G401.6 (cell line): Measurements from ENCODE around the gene CDO1.
A peak's percentile ranks its signal among the peaks of the same experiment; 100 is the strongest.
"Not testable (repeated sequence)": the region's sequence is repeated elsewhere in the genome, so short reads cannot be mapped to it uniquely, and the experiment has no call there.

ENCODE experiments used
- FAIRE-seq: peaks from 2 replicates; lab custom pipeline; 2012; peaks lifted over from hg19 to GRCh38; lab: Jason Lieb, UNC

Gene CDO1

DNA sequence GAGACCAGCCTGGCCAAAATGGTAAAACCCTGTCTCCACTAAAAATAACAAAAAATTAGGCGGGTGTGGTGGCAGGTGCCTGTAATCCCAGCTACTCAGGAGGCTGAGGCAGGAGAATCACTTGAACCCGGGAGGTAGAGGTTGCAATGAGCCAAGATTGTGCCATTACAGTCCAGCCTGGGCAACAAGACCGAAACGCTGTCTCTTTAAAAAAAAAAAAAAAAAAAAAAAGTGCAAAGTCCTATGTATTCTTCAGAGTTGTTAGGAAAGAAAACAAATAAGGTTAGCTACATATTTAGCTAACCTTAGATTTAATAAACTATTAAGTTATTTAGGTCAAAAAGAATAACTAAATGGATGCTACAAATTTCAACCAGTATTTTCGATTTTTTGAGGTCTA is 13.5 kb upstream of the CDO1 start:
- FAIRE-seq, result peak; percentile 13

DNA sequence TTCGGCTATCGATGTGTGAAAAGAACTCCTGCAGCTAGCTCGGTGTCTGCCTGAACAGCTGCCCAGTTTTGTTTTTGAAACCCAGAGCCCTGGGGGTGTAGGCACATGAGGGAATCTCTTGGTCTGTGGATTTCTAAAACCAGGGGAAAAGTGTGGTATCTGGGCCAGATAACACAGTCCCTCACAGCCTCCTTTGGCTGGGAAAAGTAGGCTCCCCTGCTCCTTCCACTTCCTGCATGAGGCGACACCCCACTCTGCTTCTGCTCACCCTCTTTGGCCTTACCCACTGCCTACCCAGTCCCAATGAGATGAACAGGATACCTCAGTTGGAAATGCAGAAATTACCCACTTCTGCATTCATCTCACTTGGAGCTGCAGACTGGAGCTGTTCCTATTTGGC is 9.5 kb upstream of the CDO1 start:
- FAIRE-seq, result no peak

DNA sequence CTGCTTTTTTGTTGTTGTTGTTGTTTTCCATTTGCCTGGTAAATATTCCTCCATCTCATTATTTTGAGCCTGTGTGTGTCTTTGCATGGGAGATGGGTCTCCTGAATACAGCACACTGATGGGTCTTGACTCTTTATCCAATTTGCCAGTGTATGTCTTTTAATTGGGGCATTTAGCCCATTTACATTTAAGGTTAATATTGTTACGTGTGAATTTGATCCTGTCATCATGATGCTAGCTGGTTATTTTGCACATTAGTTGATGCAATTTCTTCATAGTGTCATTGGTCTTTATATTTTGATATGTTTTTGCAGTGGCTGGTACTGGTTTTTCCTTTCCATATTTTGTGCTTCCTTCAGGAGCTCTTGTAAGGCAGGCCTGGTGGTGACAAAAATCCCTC is 8.5 kb upstream of the CDO1 start:
- FAIRE-seq, result not testable (repeated sequence)

DNA sequence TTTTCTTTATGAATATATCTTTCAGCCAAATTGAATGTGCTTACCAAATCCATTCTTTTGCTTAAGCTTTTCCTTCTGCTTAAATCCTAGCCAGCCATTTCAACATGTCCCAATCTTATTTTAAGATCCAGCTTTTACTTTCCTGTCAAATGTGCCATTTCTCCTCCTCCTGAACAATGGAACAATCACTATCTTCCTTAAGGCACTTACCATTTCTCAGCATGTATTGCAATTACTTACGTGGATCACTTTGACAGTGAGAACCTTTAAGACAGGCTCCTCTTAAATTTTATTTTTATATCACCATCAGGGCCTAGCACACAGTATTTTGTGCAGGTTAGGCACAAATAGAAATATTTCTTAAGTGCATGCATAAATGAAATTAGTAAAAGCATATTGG is 4.4 kb upstream of the CDO1 start:
- no peak for FAIRE-seq

DNA sequence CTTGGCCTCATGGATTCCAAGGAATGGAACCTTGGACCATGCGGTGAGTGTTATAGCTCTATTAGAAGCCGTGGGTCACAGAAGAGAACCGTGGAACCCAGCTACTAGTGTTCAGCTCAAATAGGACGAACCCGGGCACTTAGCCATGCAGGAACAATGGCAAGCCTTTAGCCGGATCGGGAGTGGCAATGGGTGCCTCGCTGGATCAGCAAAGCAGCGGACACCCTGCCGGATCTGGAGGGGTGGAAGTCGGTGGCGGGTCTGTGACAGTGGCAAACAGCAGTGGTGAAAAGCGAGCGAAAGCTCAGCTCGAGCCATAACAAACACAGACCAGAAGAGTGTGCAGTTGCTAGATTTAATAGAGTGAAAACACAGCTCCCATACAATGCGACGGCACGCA is 2.4 kb upstream of the CDO1 start:
- FAIRE-seq, result no peak

DNA sequence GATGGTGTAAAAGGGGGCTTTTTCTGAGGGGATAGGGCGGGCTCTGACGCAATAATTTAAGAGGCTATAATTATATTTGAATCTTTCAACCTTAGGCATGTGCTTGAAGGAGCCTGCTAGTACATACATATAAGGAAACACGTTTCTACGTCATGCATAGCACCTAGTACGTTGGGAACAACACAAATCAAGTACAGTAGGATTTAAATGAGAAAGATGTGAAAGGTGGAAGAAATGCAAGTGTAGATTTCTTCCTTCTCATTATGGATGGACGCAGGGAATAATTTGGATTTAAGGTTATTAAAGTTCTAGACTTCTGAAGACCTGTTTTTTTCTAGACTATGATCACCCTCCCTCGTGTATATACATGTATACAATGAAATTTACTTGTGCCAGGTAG is 927 bp upstream of the CDO1 start:
- FAIRE-seq, result no peak

DNA sequence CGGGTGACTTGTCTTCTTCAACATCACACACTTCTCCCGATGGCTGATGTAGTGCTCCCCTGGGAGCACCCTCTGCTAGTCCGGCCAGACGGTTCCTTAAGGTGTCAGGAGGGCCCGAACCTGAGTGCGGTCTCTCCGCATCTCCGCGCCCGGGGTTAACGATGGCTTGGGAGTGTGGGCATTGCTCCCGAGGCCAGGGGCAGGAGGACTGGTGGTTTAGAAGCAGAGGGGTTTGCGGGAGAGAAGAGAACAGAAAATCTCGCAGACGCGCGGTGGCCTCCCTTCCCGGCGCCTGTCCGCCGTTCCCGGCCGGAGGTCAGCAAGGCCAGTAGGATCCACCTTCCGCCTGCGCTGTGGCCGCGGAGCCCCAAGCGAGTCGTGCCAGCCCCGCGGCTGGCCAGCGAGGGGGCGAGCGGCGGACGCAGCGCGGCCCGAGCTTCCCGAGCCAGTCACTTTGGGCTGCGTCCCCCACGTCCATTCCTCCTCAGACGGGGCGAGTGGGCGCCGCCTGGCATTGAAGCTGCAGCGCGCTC is 700 bp downstream of the CDO1 start:
- FAIRE-seq, result no peak

DNA sequence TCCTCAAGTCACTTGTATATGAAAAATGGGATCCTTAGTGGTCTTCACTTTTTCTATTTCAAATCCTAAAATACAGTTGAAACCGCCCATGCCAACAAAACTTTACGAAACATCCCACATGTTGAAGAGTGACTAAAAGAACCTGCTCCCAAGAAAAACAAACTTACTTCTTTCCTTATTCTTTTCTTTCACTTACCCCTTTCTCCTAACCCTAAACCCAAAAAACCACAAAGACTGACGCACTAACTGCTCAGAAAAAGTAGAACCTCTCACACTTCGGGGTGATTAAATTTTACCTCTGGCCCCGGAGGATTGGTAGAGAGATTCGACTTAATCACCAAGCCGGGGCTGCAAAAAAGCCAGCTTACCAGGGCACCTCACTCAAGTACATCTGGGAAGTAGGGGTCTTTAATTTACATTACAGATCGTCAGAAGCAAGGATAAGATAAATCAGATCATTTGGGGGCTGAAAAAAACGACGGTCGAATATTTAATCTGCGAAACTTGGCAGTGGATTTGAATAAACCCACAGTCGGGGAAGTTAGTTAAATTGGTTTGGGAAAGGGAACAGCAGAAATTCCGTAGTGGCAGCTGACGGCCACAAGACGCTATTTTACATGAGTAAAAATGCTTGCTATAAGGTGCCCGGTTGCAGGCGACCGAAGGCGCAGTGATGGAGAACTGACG is 1.3 kb downstream of the CDO1 start:
- FAIRE-seq, result no peak

DNA sequence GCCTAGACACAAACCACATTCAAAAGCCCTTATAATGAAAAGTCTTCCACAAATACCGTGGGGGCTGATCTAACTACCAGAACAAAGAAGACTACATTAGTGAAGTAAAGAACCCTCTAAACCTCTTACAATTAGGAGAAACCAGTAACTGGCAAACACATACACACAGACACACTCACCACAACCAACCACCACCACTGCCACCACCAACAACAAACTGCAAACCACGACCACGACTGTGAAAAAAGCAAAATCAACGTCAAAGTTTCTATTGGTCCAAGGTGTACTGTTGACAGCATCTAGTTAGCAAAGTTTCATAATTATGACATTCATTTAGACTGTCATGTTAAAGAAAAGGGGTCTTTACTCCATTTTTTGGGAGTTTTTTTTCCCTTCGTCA is 2.7 kb downstream of the CDO1 start:
- FAIRE-seq, result no peak

DNA sequence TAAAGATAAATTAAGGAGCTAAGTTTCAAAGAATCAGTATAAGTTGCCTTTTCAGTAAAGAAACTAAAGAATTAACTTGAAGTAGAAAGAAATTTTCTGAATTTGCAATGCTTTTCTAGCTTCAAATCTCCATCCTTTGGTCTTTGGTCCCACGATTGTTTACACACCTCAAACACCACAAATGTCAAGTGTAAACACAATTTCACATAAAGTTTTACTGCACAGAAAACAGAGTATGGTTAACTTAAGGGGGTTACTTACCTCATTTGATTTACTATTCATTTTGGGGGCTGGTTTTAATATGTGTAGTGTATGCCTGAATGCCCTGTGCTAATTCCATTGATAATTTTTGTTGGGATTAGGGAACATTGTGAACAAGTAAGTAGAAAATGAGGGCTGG is 4.1 kb downstream of the CDO1 start:
- FAIRE-seq, result no peak

DNA sequence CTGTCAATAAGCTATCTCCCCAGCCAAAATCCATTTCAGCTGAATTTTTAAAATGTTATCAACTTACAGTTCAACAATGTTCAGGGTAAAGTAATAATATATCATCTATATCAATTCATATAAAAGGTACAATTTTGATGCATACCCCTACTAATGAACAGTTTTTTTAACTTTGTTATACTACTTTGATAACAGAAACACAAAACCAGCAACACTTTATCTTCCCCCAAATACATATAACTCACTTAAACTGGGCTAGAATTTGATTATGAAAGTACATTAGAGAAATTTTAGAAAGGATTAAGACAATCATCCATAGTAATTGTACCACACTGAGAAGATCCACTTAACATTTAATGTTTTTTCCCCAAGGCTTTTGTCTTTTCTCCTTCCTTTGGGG is 5.1 kb downstream of the CDO1 start:
- no peak for FAIRE-seq

DNA sequence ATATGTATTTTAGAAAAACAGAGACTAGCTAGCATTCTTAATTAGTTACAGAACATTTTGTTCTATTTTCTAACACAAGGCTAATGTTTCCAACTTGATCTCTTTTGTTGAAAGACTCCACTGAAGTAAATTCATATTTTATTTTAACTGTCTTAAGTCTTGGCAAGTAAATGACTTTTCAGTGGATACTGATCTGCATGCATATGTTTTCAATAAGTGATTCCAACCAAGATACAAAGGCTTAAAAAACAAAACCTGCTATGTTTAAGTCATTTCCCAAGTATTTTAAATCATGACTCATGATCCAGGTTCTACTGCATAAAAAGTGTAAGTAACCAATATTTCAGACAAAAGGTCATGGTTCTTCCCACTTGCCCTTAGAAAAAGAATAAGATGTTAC is 5.7 kb downstream of the CDO1 start:
- FAIRE-seq, result no peak

DNA sequence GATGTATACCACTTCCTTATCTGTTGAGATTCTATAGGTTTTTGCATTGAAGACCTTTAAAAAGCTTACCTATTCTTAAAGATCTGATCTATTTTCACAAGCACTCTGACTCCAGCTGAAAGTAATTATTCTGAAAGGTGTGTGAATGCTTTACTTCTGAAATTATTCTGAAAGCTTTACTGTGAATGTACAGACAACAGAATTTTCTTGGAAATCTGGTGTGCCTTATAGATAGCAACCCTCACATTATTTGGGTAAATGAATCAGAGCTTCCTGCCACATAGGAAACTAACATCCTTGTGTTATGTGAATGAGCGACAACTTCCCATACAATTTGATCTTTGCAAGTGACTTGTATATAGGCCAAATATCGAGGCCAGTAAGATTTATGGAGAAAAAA is 6.5 kb downstream of the CDO1 start:
- no peak for FAIRE-seq

DNA sequence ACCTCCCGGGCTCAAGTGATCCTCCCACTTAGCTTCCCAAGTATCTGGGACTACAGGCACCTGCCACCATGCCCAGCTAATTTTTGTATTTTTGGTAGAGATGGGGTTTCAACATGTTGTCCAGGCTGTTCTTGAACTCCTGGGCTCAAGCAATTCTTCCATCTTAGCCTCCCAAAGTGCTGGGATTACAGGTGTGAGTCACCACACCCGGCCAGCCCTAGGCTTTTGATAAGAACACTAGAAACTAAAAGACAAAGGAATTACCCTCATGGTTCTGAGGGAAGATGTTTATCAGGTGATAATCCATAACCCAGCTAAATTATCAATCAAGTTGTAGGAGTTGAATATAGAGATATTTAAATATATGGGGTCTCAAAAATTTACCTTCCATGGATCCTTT is 8.4 kb downstream of the CDO1 start:
- not testable (repeated sequence) for FAIRE-seq

DNA sequence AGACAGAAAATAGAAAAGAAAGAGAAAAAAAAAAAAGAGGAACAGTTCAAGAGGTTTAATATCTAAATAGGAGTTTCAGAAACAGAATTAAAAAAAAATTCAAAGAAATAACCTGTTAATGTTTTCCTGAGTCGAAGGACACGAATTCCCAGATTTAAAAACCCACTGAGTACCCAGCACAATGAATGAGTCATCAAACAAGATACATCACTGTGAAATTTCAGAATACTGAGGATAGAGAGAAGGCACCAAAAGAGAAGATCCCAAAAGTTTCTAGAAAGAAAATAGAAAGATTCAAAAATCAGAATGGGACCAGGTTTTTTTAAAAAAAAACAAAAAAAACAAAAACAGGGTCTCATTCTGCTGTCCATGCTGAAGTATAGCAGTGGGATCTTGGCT is 8.8 kb downstream of the CDO1 start:
- FAIRE-seq, result no peak

DNA sequence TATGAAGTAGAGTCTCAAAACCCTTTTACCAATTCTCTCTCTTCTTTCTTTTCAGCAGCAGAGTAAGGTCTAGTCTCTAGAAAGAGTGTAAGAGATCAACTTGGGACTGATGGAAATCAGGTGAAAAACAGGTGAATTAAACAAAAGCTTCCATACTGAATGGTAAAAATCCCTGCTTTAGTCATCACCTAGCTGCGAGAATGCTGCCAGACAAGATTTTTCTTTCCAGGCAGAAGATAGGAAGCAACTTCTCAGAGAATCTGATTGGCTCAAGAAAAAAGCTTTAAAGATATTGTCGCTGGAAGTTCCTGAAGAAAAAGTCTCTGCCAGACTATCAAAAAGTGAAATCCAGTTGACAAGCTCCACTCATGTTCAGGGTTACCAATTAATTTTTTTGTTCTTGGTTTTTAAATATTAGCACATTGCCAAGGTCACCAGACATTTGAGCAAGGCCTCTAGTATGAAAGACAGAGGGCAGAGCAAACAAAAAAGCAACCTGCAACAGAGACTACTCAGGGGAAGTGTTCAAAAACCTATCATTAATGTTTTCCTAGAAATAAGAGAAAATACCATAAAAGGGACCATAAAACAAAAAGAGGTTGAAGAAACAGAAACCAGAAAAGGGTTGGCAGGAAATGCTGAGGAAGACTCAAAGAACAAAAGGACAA is 9.3 kb downstream of the CDO1 start:
- FAIRE-seq, result no peak

DNA sequence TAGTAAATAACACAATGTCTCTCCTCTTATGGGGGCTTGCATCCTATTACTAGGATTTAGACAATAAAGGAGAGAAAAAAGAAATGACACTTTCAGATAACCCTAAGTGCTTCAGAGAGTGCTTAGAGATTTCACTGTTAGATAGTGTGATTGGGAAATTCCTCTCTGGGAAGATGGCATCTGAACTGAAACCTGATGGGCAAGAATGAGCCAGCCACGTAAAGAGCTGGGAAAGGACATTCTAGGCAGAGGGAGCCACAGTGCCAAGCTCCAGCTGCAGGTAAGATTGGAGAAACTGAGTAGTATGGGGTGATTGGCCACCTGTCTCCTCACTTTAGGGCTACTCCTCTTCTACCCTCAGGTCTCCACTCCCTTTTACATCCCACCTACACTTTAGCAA is 14.5 kb downstream of the CDO1 start:
- FAIRE-seq, result no peak

DNA sequence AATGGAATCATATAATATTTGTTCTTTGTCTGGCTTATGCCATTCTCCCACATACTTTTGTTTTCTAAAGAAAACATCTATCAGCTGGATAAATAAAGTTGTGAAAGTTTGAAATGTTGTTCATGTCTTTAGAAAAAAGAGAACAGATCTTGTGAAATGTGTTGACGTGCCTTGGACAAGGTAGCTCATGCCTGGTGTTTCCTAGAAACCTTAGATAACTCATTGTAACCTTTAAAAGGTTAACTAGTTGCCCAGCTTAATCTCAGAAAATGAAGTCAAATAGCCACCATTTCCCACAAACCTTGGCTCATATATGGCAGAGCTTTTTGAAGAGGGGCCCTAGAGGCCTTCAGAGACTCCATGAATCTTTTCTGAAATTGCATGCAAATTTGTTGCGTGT is 15.3 kb downstream of the CDO1 start:
- FAIRE-seq, result no peak

DNA sequence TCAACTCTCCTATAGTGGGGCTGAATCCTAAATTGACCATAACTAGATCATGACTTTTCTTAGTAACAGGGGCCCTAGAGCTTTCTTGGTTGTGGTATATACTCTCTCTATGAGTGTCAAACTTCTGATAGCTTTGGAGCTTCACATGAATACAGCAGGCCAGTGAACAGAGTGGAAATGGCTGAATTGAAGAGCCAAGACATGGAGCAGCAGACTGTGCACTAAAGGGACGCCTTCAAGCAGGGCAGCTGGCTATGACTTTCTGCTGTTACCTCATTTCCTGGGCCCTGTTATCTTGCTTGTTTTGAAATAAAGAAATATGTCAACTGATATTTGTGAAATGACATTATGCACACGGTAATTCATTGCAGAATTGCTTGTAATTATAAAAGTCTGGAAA is 16.4 kb downstream of the CDO1 start:
- no peak for FAIRE-seq

DNA sequence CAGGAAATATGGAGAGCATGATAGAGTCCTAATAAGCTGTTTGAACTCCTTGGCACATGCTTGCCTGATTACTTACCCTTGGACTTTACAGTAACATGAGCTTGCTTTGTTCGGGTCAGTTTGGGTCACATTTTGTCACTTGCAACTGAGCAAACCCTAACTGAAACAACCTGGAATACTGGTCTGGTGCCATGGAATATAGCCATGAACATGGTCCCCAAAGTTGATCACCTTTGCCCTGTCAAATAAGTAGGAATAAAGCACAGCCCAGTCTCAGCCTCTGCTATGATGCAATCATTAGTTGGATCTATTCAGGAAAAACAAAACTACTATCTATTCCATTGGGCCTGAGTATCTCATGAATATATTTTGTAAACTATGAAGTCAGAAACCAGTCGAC is 18.2 kb downstream of the CDO1 start:
- no peak for FAIRE-seq

DNA sequence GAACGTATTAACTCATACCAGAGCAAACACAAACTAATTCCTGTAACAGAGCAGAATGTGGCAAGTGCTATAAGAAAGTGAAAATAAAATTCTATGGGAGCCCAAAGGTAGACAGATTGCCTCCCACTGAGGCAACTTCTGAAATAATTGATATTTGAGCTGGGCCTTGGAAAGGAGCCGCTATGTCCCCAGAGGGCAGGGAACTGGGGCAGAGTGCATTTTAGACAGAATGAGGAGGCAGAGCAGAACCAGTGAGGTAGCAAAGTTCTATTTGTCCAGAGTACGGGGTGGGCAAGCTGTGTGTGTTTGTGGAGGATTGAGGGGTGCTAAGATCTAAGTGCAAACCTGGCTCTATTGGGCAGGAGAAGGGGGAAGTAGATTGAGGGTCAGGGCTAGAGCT is 19.8 kb downstream of the CDO1 start:
- FAIRE-seq, result no peak

DNA sequence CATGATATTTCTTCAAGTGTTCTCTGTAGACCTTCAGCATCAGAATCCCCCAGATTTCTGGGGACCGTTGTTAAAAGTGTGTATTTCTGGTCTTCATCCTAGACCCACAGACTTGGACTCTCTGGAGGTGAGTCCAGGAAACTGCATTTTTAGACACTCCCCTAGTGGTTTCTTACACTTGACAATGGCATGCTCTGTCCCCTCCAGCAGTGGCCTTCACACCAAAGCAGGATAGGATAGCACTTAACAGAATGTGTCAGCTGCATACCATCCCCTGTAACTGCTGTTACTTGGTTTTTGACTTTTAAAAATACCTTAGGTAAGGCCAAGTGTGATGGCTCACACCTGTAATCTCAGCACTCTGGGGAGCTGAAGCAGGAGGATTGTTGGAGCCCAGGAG is 20.8 kb downstream of the CDO1 start:
- no peak for FAIRE-seq

DNA sequence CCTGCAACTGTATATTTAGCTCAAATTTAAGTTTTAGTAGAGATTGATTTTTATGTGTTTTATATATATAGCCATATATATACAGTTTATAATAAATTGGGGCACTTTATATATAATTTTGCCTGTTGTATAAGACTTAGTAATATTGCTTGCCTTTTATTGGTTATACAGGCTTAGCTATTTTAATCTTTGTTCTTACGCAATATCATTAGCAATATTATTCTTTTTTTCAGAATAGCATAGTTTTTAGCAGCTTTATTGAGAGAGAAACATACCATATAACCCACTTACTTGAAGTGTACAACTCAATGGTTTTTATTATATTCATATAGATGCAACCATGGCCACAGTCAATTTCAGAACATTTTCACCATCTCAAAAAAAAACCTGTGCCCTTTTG is 28.0 kb downstream of the CDO1 start:
- FAIRE-seq, result no peak

DNA sequence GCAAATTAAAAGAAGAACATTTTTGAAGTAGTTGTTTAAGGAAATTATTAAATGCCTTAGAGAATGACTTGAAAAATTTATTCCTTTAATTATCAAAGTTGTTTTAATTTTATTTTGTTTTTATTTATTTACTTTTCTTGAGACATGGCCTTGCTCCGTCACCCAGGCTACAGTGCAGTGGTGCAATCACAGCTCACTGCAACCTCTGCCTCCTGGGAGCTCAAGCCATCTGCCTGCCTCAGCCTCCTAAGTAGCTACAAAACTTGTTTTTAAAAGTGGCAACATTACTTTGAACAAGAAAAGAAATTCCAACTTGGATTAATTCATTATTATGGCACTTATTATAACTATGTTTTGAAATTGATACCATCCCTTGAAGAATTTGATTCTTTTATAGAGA is 29.0 kb downstream of the CDO1 start:
- no peak for FAIRE-seq
